HG02943 (cell line): ENCODE data around the gene CDS2.
A peak's percentile ranks its signal among the peaks of the same experiment; 100 is the strongest.

Source experiments
- ATAC-seq: cut with Tn5 transposase; IDR thresholded peaks from one replicate; pipeline ENCODE4 v1.9.1; 2021; ENCODE audit warnings: mild to moderate bottlenecking, low read depth, moderate library complexity; ENCODE audit not compliant: unreplicated experiment

The CDS2 gene

GRCh38 chr20:5203380-5203779 is 76.6 kb downstream of the CDS2 start:
- ATAC-seq, result no peak

- peak; percentile 89 for ATAC-seq
Measured at GRCh38 chr20:5205348-5206210, 78.8 kb downstream of the CDS2 start.

- no peak for ATAC-seq
Measured at GRCh38 chr20:5207138-5207537, 80.3 kb downstream of the CDS2 start.

- no peak for ATAC-seq
Measured at GRCh38 chr20:5211803-5212714, 85.3 kb downstream of the CDS2 start.

DNA sequence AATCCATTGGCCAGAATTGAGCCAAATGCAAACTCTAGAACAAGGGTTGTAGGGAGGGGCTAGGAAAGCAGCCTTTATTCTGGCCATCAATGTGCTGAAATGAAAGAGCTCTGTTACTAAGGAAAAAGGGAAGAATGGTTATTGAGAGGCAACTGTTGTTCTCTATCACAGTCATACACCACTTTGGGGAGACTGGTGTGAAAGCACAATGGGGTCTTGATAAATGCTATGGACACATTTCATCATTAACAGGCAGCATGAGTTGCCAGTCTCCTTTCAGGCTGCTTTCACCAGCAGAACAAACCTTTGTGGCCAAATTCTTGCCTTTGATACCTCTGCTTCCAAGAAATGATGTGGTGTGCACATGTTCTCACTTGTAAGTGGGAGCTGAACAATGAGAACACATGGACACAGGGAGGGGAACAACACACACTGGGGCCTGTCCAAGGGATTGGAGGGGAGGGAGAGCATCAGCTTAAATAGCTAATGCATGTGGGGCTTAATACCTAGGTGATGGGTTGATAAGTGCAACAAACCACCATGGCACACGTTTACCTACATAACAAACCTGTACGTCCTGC is 86.2 kb downstream of the CDS2 start:
- no peak for ATAC-seq

- ATAC-seq, result no peak
Measured at GRCh38 chr20:5214826-5215225, 88.0 kb downstream of the CDS2 start.

DNA sequence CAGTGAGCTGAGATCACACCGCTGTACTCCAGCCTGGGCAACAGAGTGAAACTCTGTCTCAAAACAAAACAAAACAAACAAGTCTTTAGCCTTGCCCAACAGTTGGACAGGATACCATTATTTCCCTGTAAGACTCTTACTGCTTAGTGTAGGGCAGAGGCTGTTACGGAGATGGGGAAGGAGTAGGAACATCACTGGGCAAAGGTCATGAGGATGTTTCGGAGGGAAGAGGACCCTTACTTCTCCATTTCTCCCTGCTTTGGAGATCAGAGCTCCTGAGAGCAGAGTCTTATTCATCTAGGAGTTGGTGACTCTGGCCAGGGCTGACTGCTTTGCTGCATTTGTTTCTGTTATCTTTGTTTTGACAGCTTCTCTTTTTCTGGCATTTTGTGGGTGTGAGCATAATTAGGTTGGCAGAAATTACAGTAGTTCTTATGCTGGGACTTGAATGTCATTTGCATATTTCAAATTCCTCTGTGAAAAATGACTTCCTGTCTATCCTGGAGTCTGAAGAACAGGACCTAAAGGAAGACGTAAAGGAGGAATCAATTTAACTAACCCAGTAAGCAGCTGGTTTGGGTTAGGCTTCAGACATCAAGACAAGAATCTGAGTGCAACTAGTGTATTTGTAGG is 89.0 kb downstream of the CDS2 start:
- ATAC-seq, result no peak

- no peak for ATAC-seq
Measured at GRCh38 chr20:5216663-5217062, 89.9 kb downstream of the CDS2 start.

DNA sequence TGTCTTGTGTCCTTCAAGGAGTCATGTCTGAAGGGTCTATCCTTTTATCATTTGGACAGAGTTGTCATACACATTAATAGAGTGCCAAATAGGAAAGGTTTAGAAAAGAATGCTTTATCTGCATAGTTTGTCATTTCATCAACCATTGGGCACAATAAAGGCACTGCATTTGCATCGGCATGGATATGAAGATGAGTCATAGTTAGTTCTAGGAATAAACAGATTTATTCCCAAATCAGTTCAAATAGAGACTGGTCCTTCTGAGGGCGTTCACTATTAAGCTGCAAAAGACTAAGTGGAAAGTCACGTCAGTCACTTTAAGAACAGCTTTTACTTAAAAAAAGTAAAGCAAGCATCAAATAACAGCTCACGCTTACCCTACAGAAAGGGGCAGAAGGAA is 90.8 kb downstream of the CDS2 start:
- no peak for ATAC-seq

GRCh38 chr20:5220321-5221060 is 93.7 kb downstream of the CDS2 start:
- no peak for ATAC-seq

DNA sequence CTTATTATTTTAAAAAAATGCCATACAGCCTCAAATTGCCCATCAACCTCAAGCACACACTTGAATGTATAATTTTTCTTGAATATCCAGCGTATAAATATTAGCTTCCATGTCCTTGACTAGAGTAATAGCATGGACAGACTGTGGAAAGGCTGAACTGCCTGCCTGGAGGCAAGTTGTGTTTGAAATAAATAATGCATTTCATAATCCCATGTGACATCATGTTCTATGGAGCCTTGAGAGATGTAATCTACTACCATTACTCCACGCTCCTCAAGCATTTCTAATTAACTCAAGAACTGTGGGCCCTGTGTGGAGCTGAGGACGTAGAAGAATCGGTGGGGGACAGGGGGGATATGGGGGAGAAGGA is 94.2 kb downstream of the CDS2 start:
- no peak for ATAC-seq

- ATAC-seq, result no peak
Measured at GRCh38 chr20:5222919-5223634, 96.3 kb downstream of the CDS2 start.

- ATAC-seq, result no peak
Measured at GRCh38 chr20:5230544-5230943, 103.7 kb downstream of the CDS2 start.

DNA sequence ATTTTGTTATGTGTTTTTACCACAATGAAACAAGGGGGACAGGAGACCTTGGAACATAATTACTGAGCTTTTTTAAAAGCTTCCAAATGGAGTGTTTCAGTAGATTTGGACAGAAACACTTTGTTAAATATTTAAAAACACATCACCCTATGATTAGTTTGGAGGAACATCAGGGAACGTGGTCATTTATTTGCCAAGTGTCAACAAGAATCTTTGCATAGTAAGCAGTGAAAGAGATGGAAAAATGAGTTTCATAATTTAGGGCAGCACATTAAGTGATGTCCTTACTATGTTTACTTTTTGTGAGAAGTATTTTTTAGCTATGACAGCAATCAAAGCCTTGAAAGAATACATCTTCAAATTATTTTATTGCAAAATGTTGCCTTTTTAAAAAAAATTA is 107.3 kb downstream of the CDS2 start:
- no peak for ATAC-seq

DNA sequence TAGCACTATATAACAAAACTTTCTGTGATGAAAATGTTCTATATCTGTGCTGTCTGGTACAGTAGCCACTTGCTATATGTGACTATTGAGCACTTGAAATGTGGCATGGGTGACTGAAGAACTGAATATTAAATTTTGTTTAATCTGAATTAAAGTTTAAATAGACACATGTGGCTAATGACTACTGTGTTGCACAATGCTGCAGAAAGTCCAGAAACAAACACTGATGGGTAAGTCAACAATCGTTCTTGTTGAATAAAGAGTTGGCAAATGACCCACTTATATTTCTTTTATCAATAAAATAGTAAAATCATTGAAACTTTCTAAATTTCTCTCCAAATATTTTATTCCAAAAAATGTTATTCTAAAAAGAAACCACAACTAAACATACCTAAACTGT is 108.2 kb downstream of the CDS2 start:
- ATAC-seq, result no peak
